GM23248 (cell line): Measurements from ENCODE around the gene FAM149A. TPM values are rescaled to one million over a fixed set of nuclear protein-coding genes. Genes with fewer than 3 reads are reported as not detected.

Source experiments
- DNase-seq: peaks from one replicate; pipeline ENCODE4 v3.0.0-alpha.2; 2015
- H2AFZ ChIP-seq: fragments of 200-600 bp; sonication (generic); 2 replicates; pipeline ENCODE4 v1.6.1; 2016; ENCODE audit warnings: antibody characterized with exemption
- H3F3A ChIP-seq: fragments of 200-600 bp; sonication (generic); 2 replicates; pipeline ENCODE4 v1.6.1; 2016; ENCODE audit warnings: mild to moderate bottlenecking, antibody characterized with exemption, mixed run types; ENCODE audit not compliant: insufficient read depth
- H3K27ac ChIP-seq: fragments of 200-600 bp; sonication (generic); 2 replicates; pipeline ENCODE4 v1.5.1; 2016; ENCODE audit warnings: mild to moderate bottlenecking
- H3K27me3 ChIP-seq: fragments of 200-600 bp; sonication (generic); replicated peaks from 2 replicates; pipeline ENCODE4 v1.6.1; 2016; ENCODE audit warnings: mild to moderate bottlenecking; ENCODE audit not compliant: insufficient read depth
- H3K36me3 ChIP-seq: fragments of 200-600 bp; sonication (generic); 2 replicates; pipeline ENCODE4 v1.6.1; 2016; ENCODE audit warnings: low read depth, mild to moderate bottlenecking
- H3K4me1 ChIP-seq: fragments of 200-600 bp; sonication (generic); 2 replicates; pipeline ENCODE4 v1.6.1; 2016; ENCODE audit warnings: mild to moderate bottlenecking; ENCODE audit not compliant: insufficient read depth
- H3K4me2 ChIP-seq: fragments of 200-600 bp; sonication (generic); one replicate; pipeline ENCODE4 v1.6.1; 2016; ENCODE audit warnings: mild to moderate bottlenecking; ENCODE audit not compliant: unreplicated experiment
- H3K4me3 ChIP-seq: fragments of 200-600 bp; sonication (generic); 2 replicates; pipeline ENCODE4 v1.5.1; 2016; ENCODE audit warnings: mild to moderate bottlenecking
- H3K79me2 ChIP-seq: fragments of 200-600 bp; sonication (generic); 2 replicates; pipeline ENCODE4 v1.6.1; 2016; ENCODE audit warnings: mild to moderate bottlenecking; ENCODE audit not compliant: insufficient read depth
- H3K9ac ChIP-seq: fragments of 200-600 bp; sonication (generic); 2 replicates; pipeline ENCODE4 v1.6.1; 2016; ENCODE audit warnings: mild to moderate bottlenecking
- H3K9me2 ChIP-seq: fragments of 200-600 bp; sonication (generic); 2 replicates; pipeline ENCODE4 v1.6.1; 2016; ENCODE audit warnings: mixed run types, mild to moderate bottlenecking, moderate library complexity; ENCODE audit not compliant: insufficient read depth
- H3K9me3 ChIP-seq: fragments of 200-600 bp; sonication (generic); one replicate; pipeline ENCODE4 v1.6.1; 2017; ENCODE audit warnings: low read depth
- H4K20me1 ChIP-seq: fragments of 200-600 bp; sonication (generic); 2 replicates; pipeline ENCODE4 v1.6.0; 2016; ENCODE audit not compliant: insufficient read depth
- EZH2 ChIP-seq: fragments of 200-600 bp; sonication (generic); IDR thresholded peaks from 2 replicates; pipeline ENCODE4 v1.6.1; 2018; ENCODE audit warnings: antibody characterized with exemption, mild to moderate bottlenecking; ENCODE audit not compliant: insufficient read depth, poor library complexity, severe bottlenecking
- EZH2phosphoT487 ChIP-seq: fragments of 200-600 bp; sonication (generic); IDR thresholded peaks from 2 replicates; pipeline ENCODE4 v1.6.1; 2018; ENCODE audit warnings: antibody characterized with exemption, moderate library complexity, mild to moderate bottlenecking, low read depth; ENCODE audit not compliant: insufficient read depth
- WGBS, 2 experiments: methylation state at CpG; one replicate each; pipeline ENCODE4 v1.1.6; 2015 to 2017; ENCODE audit warnings: low lambda C conversion rate in 2 of 2, low coverage in 1 of 2; ENCODE audit errors: missing lambda C conversion rate in 2 of 2; 5-methylcytosine and 5-hydroxymethylcytosine counted together
- in situ Hi-C: fragments of 300-500 bp; cut with MboI; formaldehyde crosslinking; loops from 2 replicates; pipeline ENCODE4 v1.15.0; 2020
- polyA plus RNA-seq: library from polyadenylated mRNA; unstranded; fragments of >200 nt; fragmentation: Nextera tagmentation; extraction: Ambion mirVana; gene quantifications from 2 replicates; pipeline ENCODE4 v1.2.1, GENCODE V29; 2016
- total RNA-seq: library from RNA; depleted of rRNA; stranded (reverse); fragments of >200 nt; shearing (Covaris generic); gene quantifications from 2 replicates; pipeline ENCODE4 v1.2.3, GENCODE V29; 2014; rRNA removed

Gene FAM149A
- total RNA-seq (0.13 and 3.4 TPM in 2 replicates), polyA plus RNA-seq (0.94 and 1.2 TPM in 2 replicates)

GRCh38 chr4:186104114-186104889 is at the start of gene FAM149A:
TSS of gene FAM149A (plus strand) at chr4:186104704.
- in situ Hi-C loops: no loop called here
- Histone ChIP-seq H3K9me2 (no peaks in the 10 kb centered on the region), H4K20me1 (no peaks in the 10 kb centered on the region), H3K9me3 (no peaks in the 10 kb centered on the region), H3K79me2 (no peaks in the 10 kb centered on the region), H3K36me3 (no peaks in the 10 kb centered on the region), H3F3A (no peaks in the 10 kb centered on the region), H3K4me3 (no peak within 1 kb of the TSS), H3K27me3 (peaks cover 28% of the 10 kb centered on the region), H3K4me2 (no peak within 1 kb of the TSS), H2AFZ (no peak within 1 kb of the TSS), H3K9ac (no peak within 1 kb of the TSS), H3K27ac (no peak within 1 kb of the TSS), H3K4me1 (no peaks in the 10 kb centered on the region)
- TF ChIP-seq EZH2 (peak; percentile 15), EZH2phosphoT487 (no peak)
- DNase-seq: peak; percentile 12
- 22 to 40% methylated on average over 25 to 51 of the region's 57 CpGs for WGBS, 2 experiments

- Histone ChIP-seq H3K27me3 (no peaks in the 10 kb centered on the region), H3K27ac (no peak overlapping the region), H3K79me2 (no peaks in the 10 kb centered on the region), H4K20me1 (no peaks in the 10 kb centered on the region), H3F3A (no peaks in the 10 kb centered on the region), H3K4me2 (no peak overlapping the region), H3K9me2 (no peaks in the 10 kb centered on the region), H3K9ac (no peak overlapping the region), H3K4me3 (no peak overlapping the region), H2AFZ (no peak overlapping the region), H3K9me3 (no peaks in the 10 kb centered on the region), H3K4me1 (no peaks in the 10 kb centered on the region), H3K36me3 (no peaks in the 10 kb centered on the region)
- TF ChIP-seq EZH2phosphoT487: no peak
- no peak for TF ChIP-seq EZH2
- in situ Hi-C loops: no loop called here
- WGBS, 2 experiments: 59 to 60% methylated on average over 6 of the region's 6 CpGs
- no peak for DNase-seq
Measured at GRCh38 chr4:186058253-186058979, 46.1 kb upstream of the FAM149A start.

GRCh38 chr4:186058980-186059316 is 45.6 kb upstream of the FAM149A start:
- Histone ChIP-seq H3K4me1 (no peaks in the 10 kb centered on the region), H3K9me2 (no peaks in the 10 kb centered on the region), H3K4me2 (no peak overlapping the region), H4K20me1 (no peaks in the 10 kb centered on the region), H3K27me3 (no peaks in the 10 kb centered on the region), H3K79me2 (no peaks in the 10 kb centered on the region), H3K9me3 (no peaks in the 10 kb centered on the region), H3F3A (no peaks in the 10 kb centered on the region), H3K27ac (no peak overlapping the region), H3K36me3 (no peaks in the 10 kb centered on the region), H2AFZ (no peak overlapping the region), H3K4me3 (no peak overlapping the region), H3K9ac (no peak overlapping the region)
- 79 to 84% methylated on average over 3 of the region's 3 CpGs for WGBS, 2 experiments
- in situ Hi-C loops: no loop called here
- TF ChIP-seq EZH2: no peak
- TF ChIP-seq EZH2phosphoT487: no peak
- DNase-seq: no peak

GRCh38 chr4:186061921-186062320 is 42.6 kb upstream of the FAM149A start:
- Histone ChIP-seq H3K27ac (no peak overlapping the region), H3K4me2 (no peak overlapping the region), H3K4me3 (no peak overlapping the region), H3K9ac (no peak overlapping the region), H4K20me1 (no peaks in the 10 kb centered on the region), H2AFZ (no peak overlapping the region), H3K4me1 (no peaks in the 10 kb centered on the region), H3F3A (no peaks in the 10 kb centered on the region), H3K79me2 (no peaks in the 10 kb centered on the region), H3K9me3 (no peaks in the 10 kb centered on the region), H3K9me2 (no peaks in the 10 kb centered on the region), H3K36me3 (no peaks in the 10 kb centered on the region), H3K27me3 (no peaks in the 10 kb centered on the region)
- in situ Hi-C loops: no loop called here
- TF ChIP-seq EZH2: no peak
- WGBS, 2 experiments: 50 to 54% methylated on average over 4 of the region's 4 CpGs
- DNase-seq: no peak
